HG02840 (cell line): Measurements from ENCODE around the gene DUSP7.

Source experiments
- ATAC-seq: cut with Tn5 transposase; IDR thresholded peaks from one replicate; pipeline ENCODE4 v1.9.1; 2021; ENCODE audit warnings: mild to moderate bottlenecking, moderate library complexity, moderate number of reproducible peaks; ENCODE audit not compliant: unreplicated experiment, low FRiP score

The DUSP7 gene, protein sequence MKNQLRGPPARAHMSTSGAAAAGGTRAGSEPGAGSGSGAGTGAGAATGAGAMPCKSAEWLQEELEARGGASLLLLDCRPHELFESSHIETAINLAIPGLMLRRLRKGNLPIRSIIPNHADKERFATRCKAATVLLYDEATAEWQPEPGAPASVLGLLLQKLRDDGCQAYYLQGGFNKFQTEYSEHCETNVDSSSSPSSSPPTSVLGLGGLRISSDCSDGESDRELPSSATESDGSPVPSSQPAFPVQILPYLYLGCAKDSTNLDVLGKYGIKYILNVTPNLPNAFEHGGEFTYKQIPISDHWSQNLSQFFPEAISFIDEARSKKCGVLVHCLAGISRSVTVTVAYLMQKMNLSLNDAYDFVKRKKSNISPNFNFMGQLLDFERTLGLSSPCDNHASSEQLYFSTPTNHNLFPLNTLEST

DNA sequence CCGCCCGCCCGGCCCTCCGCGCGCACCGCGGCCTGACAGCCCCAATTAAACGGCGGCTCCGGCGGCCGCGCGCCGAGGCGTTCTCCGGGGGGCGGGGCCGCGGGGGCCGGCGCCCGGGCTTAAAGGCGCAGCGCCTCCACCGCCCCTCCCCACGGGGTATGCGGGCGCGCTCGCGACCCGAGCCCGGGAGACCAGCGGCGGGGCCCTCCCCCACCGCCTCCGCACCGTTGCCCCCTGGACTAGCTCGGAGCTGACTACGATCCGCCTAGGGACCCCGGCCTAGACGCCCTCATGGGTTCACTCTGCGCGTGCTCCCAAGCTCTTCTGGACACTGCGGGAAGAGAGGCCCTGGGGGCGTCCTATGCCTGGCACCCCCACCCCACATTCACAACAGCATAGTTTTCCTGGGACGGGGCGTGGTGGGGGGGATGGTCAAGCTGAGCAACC is at the start of gene DUSP7:
TSS of gene DUSP7 (minus strand) at position 51 of the 447 bp plus-strand sequence. CDS start 205 bp downstream, outside the sequence.
- peak; percentile 23 for ATAC-seq

DNA sequence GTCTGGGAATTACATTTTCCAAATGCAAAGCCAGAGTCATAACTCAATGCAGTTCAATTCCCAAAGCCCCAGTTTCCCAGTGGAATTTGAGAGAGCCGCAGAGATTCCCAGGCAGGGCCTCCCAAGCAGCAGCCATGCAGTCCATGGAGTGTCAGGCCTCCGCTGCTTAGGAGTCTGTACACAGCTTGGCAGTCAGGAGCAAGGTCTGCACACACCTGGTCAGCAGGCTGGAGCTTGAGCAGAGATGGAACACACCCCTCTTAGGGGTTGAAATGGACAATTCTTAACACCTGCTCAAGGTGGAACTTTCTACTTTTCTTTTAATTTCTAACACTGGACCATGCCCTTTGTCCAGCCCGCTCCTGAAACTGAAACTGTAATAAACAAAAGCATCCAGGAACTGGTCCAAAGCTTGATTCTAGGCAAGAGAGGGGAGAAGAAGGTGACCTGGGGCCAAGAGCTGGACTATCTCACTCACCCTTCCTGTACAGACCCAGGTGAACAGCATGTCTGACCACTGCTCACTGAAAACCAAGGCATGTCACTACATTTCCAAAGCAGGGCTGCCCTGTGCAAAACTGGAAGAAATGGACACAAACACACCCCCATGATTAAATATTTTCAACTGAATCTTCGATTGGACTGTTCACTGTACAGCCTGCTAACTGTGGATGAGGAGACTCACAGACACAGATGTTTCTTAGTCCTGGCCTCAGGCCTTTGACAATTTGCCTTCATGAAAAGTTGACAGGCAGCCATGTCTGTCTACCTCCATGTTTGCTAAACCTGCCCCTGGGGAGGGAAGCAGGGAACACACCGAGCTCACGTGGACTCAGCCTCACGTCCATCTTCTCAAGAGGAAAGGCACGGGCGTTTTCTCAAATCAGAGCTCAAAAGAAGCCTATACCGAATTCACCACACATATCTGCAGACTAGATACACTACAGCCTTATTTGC is 48.6 kb upstream of the DUSP7 start:
- ATAC-seq, result no peak

DNA sequence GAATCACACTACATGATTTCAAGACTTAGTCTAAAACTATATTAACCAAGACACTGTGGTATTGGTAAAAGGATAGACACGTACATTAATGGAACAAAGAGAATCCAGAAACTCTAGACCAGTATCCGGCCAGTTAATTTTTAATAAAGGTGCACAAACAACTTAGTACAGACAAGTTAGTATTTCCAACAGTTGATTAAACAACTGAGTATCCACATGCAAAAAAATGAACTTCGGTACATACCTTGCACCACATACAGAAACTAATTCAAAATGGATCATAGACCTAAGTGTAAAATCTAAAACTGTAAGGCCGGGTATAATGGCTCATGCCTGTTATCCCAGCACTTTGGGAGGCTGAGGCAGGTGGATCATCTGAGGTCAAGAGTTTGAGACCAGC is 46.6 kb upstream of the DUSP7 start:
- ATAC-seq, result no peak

- no peak for ATAC-seq
Observed at GRCh38 chr3:52099001-52099401, 42.6 kb upstream of the DUSP7 start.

- ATAC-seq, result no peak
Observed at GRCh38 chr3:52097851-52098507, 41.6 kb upstream of the DUSP7 start.

DNA sequence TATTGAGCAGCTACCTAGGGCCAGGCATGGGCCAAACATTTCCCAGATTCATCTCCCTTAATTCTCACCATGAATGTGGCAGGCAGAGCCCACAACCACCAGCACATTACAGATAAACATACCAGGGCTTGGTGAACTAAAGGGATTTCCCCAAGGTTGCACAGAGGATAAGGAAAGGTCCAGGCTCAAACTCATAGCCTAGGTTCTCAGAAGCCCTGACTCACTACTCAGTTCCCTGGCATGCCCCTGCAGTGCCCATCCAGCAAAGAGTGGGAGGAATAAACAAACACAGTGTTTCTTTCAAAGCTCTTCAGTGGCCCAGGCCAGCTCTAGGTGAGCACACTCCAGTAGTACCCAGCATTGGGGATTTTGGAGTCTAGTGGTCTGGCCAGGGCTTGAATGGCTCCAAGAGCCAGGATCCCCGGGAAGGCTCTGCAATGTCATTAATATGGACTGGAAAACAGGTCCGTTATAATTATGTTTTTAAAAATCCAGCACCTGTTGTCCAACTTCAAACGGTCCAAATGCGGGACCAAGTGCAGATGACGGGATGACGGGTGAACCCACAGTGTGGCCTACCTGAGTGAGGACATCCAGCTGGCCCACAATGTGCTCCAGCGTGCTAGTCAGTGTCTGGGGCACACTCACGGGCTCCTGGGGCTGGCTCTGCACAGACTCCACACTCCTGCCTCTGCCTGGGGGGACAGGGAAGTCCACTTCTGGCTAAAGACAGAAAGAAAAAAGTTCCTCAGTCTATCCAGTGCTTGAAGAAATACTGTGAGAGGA is 39.8 kb upstream of the DUSP7 start:
- no peak for ATAC-seq

GRCh38 chr3:52094571-52095485 is 38.5 kb upstream of the DUSP7 start:
- ATAC-seq, result no peak

GRCh38 chr3:52093756-52094545 is 37.6 kb upstream of the DUSP7 start:
- no peak for ATAC-seq

GRCh38 chr3:52092891-52093290 is 36.5 kb upstream of the DUSP7 start:
- no peak for ATAC-seq

- ATAC-seq, result no peak
Observed at GRCh38 chr3:52092271-52092660, 35.9 kb upstream of the DUSP7 start.

GRCh38 chr3:52091586-52092270 is 35.4 kb upstream of the DUSP7 start:
- ATAC-seq, result no peak

GRCh38 chr3:52090933-52091468 is 34.6 kb upstream of the DUSP7 start:
- ATAC-seq, result no peak

- no peak for ATAC-seq
Observed at GRCh38 chr3:52090131-52090932, 34.0 kb upstream of the DUSP7 start.

DNA sequence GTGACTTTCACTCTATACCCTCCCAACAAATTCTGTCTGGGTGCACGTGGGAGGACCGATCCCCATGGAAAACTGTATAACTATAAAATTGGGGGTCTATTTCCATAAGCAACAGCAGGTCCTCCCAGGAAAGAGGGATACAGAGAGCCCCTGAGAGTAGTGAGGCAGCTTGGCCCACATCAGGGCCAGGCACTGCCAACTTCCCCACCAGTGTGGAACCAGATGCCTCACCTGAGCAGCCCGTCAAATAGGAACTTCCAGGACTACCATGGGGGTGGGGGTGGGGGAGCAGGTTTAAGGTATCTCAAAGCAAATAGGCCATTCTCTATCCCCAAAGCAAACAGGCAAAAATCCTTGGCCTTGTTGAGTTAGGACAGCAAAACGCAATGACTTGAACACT is 33.3 kb upstream of the DUSP7 start:
- no peak for ATAC-seq

- ATAC-seq, result no peak
Observed at GRCh38 chr3:52088445-52089367, 32.3 kb upstream of the DUSP7 start.
